Measurements from ENCODE around the gene EPB41L2. TPM values are rescaled to one million over a fixed set of nuclear protein-coding genes. Genes with fewer than 3 reads are reported as not detected.

The EPB41L2 gene
- total RNA-seq, 4 donors from 2014 or later: 58.8 to 105 (median 81.3) TPM

- H3K36me3 ChIP-seq: no peaks in the 10 kb centered on the region
Observed at GRCh38 chr6:131001111-131001736, 61.8 kb downstream of the EPB41L2 start.

GRCh38 chr6:131000544-131000943, 62.5 kb downstream of the EPB41L2 start:
- TF ChIP-seq CTCF (IDR thresholded peaks at IDR 0.05): no peak
- no peak for TF ChIP-seq POLR2A (IDR thresholded peaks at IDR 0.05)
- H3K36me3 ChIP-seq: no peaks in the 10 kb centered on the region
- no peak for DNase-seq
- WGBS, 2 donors: 69 to 72% methylated on average over 6 of the region's 6 CpGs
- H3K27ac ChIP-seq: no peak overlapping the region
- no peak overlapping the region for H3K4me3 ChIP-seq (replicated peaks in 1 of 3)
- intact Hi-C loops (cut with DNase I): no loop called here
- H3K27me3 ChIP-seq: no peaks in the 10 kb centered on the region
- H3K4me1 ChIP-seq: peaks cover 4 to 20% of the 10 kb centered on the region in 2 donors
- no peaks in the 10 kb centered on the region for H3K9me3 ChIP-seq

More at GRCh38 chr6:131001111-131001736, 61.8 kb downstream of the EPB41L2 start:
- H3K4me1 ChIP-seq: peaks cover 4 to 20% of the 10 kb centered on the region in 2 donors
- 53 to 55% methylated on average over 12 of the region's 12 CpGs for WGBS, 2 donors
- intact Hi-C loops (cut with DNase I): no loop called here
- no peak overlapping the region for H3K4me3 ChIP-seq (replicated peaks in 1 of 3)
- no peak for TF ChIP-seq CTCF (IDR thresholded peaks at IDR 0.05)
- TF ChIP-seq POLR2A (IDR thresholded peaks at IDR 0.05): no peak
- no peaks in the 10 kb centered on the region for H3K9me3 ChIP-seq
- H3K27me3 ChIP-seq: no peaks in the 10 kb centered on the region
- peak in 1 of 2 donors; percentile 9 for DNase-seq
- H3K27ac ChIP-seq: no peak overlapping the region

GRCh38 chr6:130997061-130997753, 65.8 kb downstream of the EPB41L2 start:
- H3K9me3 ChIP-seq: no peaks in the 10 kb centered on the region
- DNase-seq: no peak
- WGBS, 2 donors: 57 to 63% methylated on average over 6 of the region's 6 CpGs
- no peaks in the 10 kb centered on the region for H3K27me3 ChIP-seq
- no peak overlapping the region for H3K27ac ChIP-seq
- no peaks in the 10 kb centered on the region for H3K36me3 ChIP-seq
- intact Hi-C loops (cut with DNase I): no loop called here
- H3K4me3 ChIP-seq (replicated peaks in 1 of 3): no peak overlapping the region
- H3K4me1 ChIP-seq: peaks cover 3 to 11% of the 10 kb centered on the region in 2 donors
- TF ChIP-seq POLR2A (IDR thresholded peaks at IDR 0.05) (no peak), CTCF (IDR thresholded peaks at IDR 0.05) (no peak)

- no peaks in the 10 kb centered on the region for H3K36me3 ChIP-seq
- TF ChIP-seq POLR2A (IDR thresholded peaks at IDR 0.05) (no peak), CTCF (IDR thresholded peaks at IDR 0.05) (no peak)
- no peaks in the 10 kb centered on the region for H3K27me3 ChIP-seq
- no peak overlapping the region for H3K27ac ChIP-seq
- intact Hi-C loops (cut with DNase I): no loop called here
- H3K4me3 ChIP-seq (replicated peaks in 1 of 3): no peak overlapping the region
- DNase-seq: no peak
- H3K4me1 ChIP-seq: peaks cover 0 to 6% of the 10 kb centered on the region in 2 donors
- H3K9me3 ChIP-seq: no peaks in the 10 kb centered on the region
- WGBS, 2 donors: 92 to 96% methylated on average over 1 of the region's 1 CpG
Observed at GRCh38 chr6:130996635-130997034, 66.4 kb downstream of the EPB41L2 start.

GRCh38 chr6:130995783-130996447, 67.1 kb downstream of the EPB41L2 start:
- H3K27me3 ChIP-seq: no peaks in the 10 kb centered on the region
- no peak overlapping the region for H3K27ac ChIP-seq
- H3K36me3 ChIP-seq: no peaks in the 10 kb centered on the region
- intact Hi-C loops (cut with DNase I): no loop called here
- DNase-seq: no peak
- WGBS, 2 donors: 94 to 95% methylated on average over 2 of the region's 2 CpGs
- H3K9me3 ChIP-seq: no peaks in the 10 kb centered on the region
- no peaks in the 10 kb centered on the region for H3K4me1 ChIP-seq
- TF ChIP-seq POLR2A (IDR thresholded peaks at IDR 0.05) (no peak), CTCF (IDR thresholded peaks at IDR 0.05) (no peak)
- H3K4me3 ChIP-seq (replicated peaks in 1 of 3): no peak overlapping the region
